HG02981 (cell line): Measurements from ENCODE around the gene NFIA.

Experiments used
- ATAC-seq: cut with Tn5 transposase; IDR thresholded peaks from one replicate; pipeline ENCODE4 v1.9.1; 2021; ENCODE audit warnings: mild to moderate bottlenecking, moderate library complexity; ENCODE audit not compliant: unreplicated experiment

NFIA gene

GRCh38 chr1:61237659-61238358 lies 155.4 kb downstream of the NFIA start:
- no peak for ATAC-seq

GRCh38 chr1:61238359-61238665 lies 156.0 kb downstream of the NFIA start:
- ATAC-seq, result no peak

- no peak for ATAC-seq
Measured at GRCh38 chr1:61240878-61241277, 158.5 kb downstream of the NFIA start.

GRCh38 chr1:61241411-61241838 lies 159.1 kb downstream of the NFIA start:
- no peak for ATAC-seq

GRCh38 chr1:61241973-61242381 lies 159.6 kb downstream of the NFIA start:
- no peak for ATAC-seq

GRCh38 chr1:61244114-61244513 lies 161.8 kb downstream of the NFIA start:
- no peak for ATAC-seq

GRCh38 chr1:61245696-61246400 lies 163.5 kb downstream of the NFIA start:
- ATAC-seq, result no peak

GRCh38 chr1:61247051-61247825 lies 164.9 kb downstream of the NFIA start:
- no peak for ATAC-seq

- no peak for ATAC-seq
Measured at GRCh38 chr1:61247881-61248752, 165.8 kb downstream of the NFIA start.

- ATAC-seq, result no peak
Measured at GRCh38 chr1:61250933-61251332, 168.6 kb downstream of the NFIA start.

GRCh38 chr1:61253059-61253735 lies 170.8 kb downstream of the NFIA start:
- ATAC-seq, result no peak

- ATAC-seq, result no peak
Measured at GRCh38 chr1:61253912-61254633, 171.7 kb downstream of the NFIA start.

- ATAC-seq, result no peak
Measured at GRCh38 chr1:61254634-61255357, 172.4 kb downstream of the NFIA start.

GRCh38 chr1:61255358-61255703 lies 173.0 kb downstream of the NFIA start:
- ATAC-seq, result no peak

GRCh38 chr1:61259379-61260148 lies 177.2 kb downstream of the NFIA start:
- no peak for ATAC-seq

- ATAC-seq, result no peak
Measured at GRCh38 chr1:61260171-61260570, 177.8 kb downstream of the NFIA start.

GRCh38 chr1:61261595-61261994 lies 179.2 kb downstream of the NFIA start:
- ATAC-seq, result no peak
